ENCODE data around the gene DBT. TPM values are rescaled to one million over a fixed set of nuclear protein-coding genes. Genes with fewer than 3 reads are reported as not detected.

DBT gene
- total RNA-seq, 1 experiment from 2014 or later = 20.3 TPM

GRCh38 chr1:100296140-100296539 lies 46.5 kb upstream of the DBT start:
- Histone ChIP-seq H3K4ac (ENCODE audit: low read depth, low read length) (no peak overlapping the region), H3K18ac (ENCODE audit: insufficient read length, low read depth, low read length) (no peak overlapping the region), H2BK15ac (ENCODE audit: low read depth, low read length) (no peak overlapping the region), H3K79me1 (ENCODE audit: insufficient read depth, low read depth, low read length, poor library complexity, severe bottlenecking) (no peaks in the 10 kb centered on the region), H4K91ac (ENCODE audit: insufficient read length, low read depth, low read length) (no peak overlapping the region), H3K27me3 (ENCODE audit: insufficient read depth, low read length) (no peaks in the 10 kb centered on the region), H4K20me1 (ENCODE audit: control insufficient read depth, insufficient read depth, insufficient read length) (no peaks in the 10 kb centered on the region), H3K79me2 (ENCODE audit: insufficient read depth, low read length) (no peaks in the 10 kb centered on the region), H2BK12ac (ENCODE audit: insufficient read length, low read depth, low read length) (no peak overlapping the region), H4K8ac (replicated peaks; ENCODE audit: insufficient read length, low read depth, low read length) (no peak overlapping the region), H2AK5ac (ENCODE audit: insufficient read length, low read length) (no peak overlapping the region), H4K5ac (ENCODE audit: insufficient read length, low read depth, low read length) (no peak overlapping the region), H3K9me3 (ENCODE audit: control insufficient read depth, low read depth, low read length) (no peaks in the 10 kb centered on the region), H3K14ac (ENCODE audit: insufficient read depth, low read length) (no peak overlapping the region), H3K9ac (ENCODE audit: extremely low read depth, insufficient read length, low read length) (no peak overlapping the region), H2BK20ac (ENCODE audit: low read depth, low read length, poor library complexity, severe bottlenecking) (no peak overlapping the region), H2BK120ac (ENCODE audit: low read depth, low read length, poor library complexity, severe bottlenecking) (no peak overlapping the region), H3K23ac (ENCODE audit: insufficient read length, low read depth, low read length) (no peak overlapping the region), H2BK5ac (ENCODE audit: insufficient read length, low read length) (no peak overlapping the region), H3K27ac (ENCODE audit: insufficient read length, low read depth, low read length) (no peak overlapping the region), H2AFZ (ENCODE audit: low read length) (no peak overlapping the region), H3T11ph (ENCODE audit: low read length) (no peak overlapping the region), H3K56ac (ENCODE audit: insufficient read length, low read depth, low read length) (no peak overlapping the region), H3K4me1 (ENCODE audit: insufficient read depth, low read length) (peaks cover 5% of the 10 kb centered on the region; the same call in 1 of the 2 replicates), H3K23me2 (ENCODE audit: insufficient read length, low read depth, low read length, poor library complexity, severe bottlenecking) (no peaks in the 10 kb centered on the region), H3K4me2 (ENCODE audit: insufficient read depth, insufficient read length, low read length) (no peak overlapping the region)
- no peak for TF ChIP-seq CTCF (conservative IDR thresholded peaks at IDR 0.05)
- peak overlapping the region in 1 of 3 experiments; percentile 40; a peak in 1 of 7 replicates for H3K27ac Mint-ChIP-seq
- peaks cover 3 to 4% of the 10 kb centered on the region in 2 experiments; a peak in 4 of 5 replicates for H3K9me3 Mint-ChIP-seq
- peaks cover 34 to 36% of the 10 kb centered on the region in 2 experiments for H3K4me1 Mint-ChIP-seq
- WGBS (ENCODE audit: extremely low coverage, insufficient read length, low lambda C conversion rate) = no CpG with 5 or more reads among the region's 8 CpGs
- no peak overlapping the region for H3K4me3 Mint-ChIP-seq
- no peaks in the 10 kb centered on the region for H3K27me3 Mint-ChIP-seq (ENCODE audit: low read depth)
- peaks cover 5 to 22% (median 5%) of the 10 kb centered on the region in 3 experiments for H3K36me3 Mint-ChIP-seq (ENCODE audit: insufficient read depth in 1 of 3, low read depth in 3 of 3)
- no peak for DNase-seq

All from H9 (cell line).